Adrenal gland (tissue), 5 donors: ENCODE data around the gene SEPHS1.

Experiments used
- POLR2A ChIP-seq, 2 donors: fragments of 450-650 bp; IDR thresholded peaks; one replicate each; pipeline ENCODE4 v1.6.1; 2017; ENCODE audit warnings: antibody characterized with exemption in 2 of 2, mild to moderate bottlenecking in 2 of 2, moderate library complexity in 1 of 2
- TF ChIP-seq, protein P1 (sequence below), 6 experiments: fragments of 450-650 bp in 4 of 6; fragments of 200-600 bp in 2 of 6; sonication (generic) in 1 of 6; IDR thresholded peaks; 1 replicate in 5 of 6; 2 replicates in 1 of 6; pipeline versions ENCODE4 v1.5.1 to v1.8.0; 2016 to 2021; ENCODE audit warnings: antibody characterized with exemption in 6 of 6, mild to moderate bottlenecking in 2 of 6, moderate library complexity in 1 of 6
- donor health status: DM: no; HTN: no; CAD: no.

DNA sequence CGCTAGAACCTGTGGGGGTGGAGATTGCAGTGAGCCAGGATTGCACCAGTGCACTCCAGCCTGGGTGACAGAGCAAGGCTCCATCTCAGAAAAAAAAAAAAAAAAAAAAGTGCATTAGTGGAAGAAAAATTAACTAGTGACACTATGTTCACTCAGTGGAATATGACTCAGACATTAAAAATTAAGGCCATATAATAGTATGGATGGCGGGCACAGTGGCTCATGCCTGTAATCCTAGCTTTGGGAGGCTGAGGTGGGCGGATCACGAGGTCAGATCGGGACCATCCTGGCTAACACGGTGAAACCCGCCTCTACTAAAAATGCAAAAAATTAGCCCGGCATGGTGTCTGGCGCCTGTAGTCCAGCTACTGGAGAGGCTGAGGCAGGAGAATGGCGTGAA lies 51.6 kb downstream of the SEPHS1 start:
- TF ChIP-seq, protein P1, sequence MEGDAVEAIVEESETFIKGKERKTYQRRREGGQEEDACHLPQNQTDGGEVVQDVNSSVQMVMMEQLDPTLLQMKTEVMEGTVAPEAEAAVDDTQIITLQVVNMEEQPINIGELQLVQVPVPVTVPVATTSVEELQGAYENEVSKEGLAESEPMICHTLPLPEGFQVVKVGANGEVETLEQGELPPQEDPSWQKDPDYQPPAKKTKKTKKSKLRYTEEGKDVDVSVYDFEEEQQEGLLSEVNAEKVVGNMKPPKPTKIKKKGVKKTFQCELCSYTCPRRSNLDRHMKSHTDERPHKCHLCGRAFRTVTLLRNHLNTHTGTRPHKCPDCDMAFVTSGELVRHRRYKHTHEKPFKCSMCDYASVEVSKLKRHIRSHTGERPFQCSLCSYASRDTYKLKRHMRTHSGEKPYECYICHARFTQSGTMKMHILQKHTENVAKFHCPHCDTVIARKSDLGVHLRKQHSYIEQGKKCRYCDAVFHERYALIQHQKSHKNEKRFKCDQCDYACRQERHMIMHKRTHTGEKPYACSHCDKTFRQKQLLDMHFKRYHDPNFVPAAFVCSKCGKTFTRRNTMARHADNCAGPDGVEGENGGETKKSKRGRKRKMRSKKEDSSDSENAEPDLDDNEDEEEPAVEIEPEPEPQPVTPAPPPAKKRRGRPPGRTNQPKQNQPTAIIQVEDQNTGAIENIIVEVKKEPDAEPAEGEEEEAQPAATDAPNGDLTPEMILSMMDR (IDR thresholded peaks at IDR 0.05): no peak
- TF ChIP-seq POLR2A (IDR thresholded peaks at IDR 0.05): no peak
